SK-N-SH treated with all-trans-retinoic acid at 6 μM for 48 hours (cell line): ENCODE results near the gene RNASE2.

Experiments used
- ATAC-seq: fragments of 200-7000 bp; cut with Tn5 transposase; 3 replicates; pipeline ENCODE4 v1.9.1; 2020; ENCODE audit warnings: mild to moderate bottlenecking, moderate library complexity
- ARNTL ChIP-seq: fragments of 450-650 bp; formaldehyde crosslinking; IDR thresholded peaks from 2 replicates; pipeline ENCODE4 v1.5.0; 2020; ENCODE audit warnings: low read depth, mild to moderate bottlenecking, moderate library complexity, borderline replicate concordance
- BACH2 ChIP-seq: fragments of 250-450 bp; sonication (Bioruptor Pico); IDR thresholded peaks from 2 replicates; pipeline ENCODE4 v1.9.0; 2021; ENCODE audit warnings: mild to moderate bottlenecking, borderline replicate concordance
- CSDC2 ChIP-seq: fragments of 250-450 bp; sonication (Bioruptor Pico); IDR thresholded peaks from 2 replicates; pipeline ENCODE4 v1.5.0; 2020; ENCODE audit warnings: mild to moderate bottlenecking, moderate library complexity
- CSRNP3 ChIP-seq: fragments of 250-450 bp; sonication (Bioruptor Pico); IDR thresholded peaks from 2 replicates; pipeline ENCODE4 v1.5.1; 2021; ENCODE audit warnings: mild to moderate bottlenecking, moderate library complexity
- ESRRG ChIP-seq: fragments of 250-450 bp; sonication (Bioruptor Pico); IDR thresholded peaks from 2 replicates; pipeline ENCODE4 v1.6.1; 2021; ENCODE audit warnings: mild to moderate bottlenecking
- OSR1 ChIP-seq: fragments of 250-450 bp; sonication (Bioruptor Pico); IDR thresholded peaks from 2 replicates; pipeline ENCODE4 v1.8.0; 2022; ENCODE audit warnings: moderate library complexity, mild to moderate bottlenecking, inconsistent platforms
- PATZ1 ChIP-seq: fragments of 250-450 bp; sonication (Bioruptor Pico); IDR thresholded peaks from 2 replicates; pipeline ENCODE4 v1.8.0; 2020; ENCODE audit warnings: mild to moderate bottlenecking, moderate library complexity, borderline replicate concordance
- PPARA ChIP-seq: fragments of 250-450 bp; sonication (Bioruptor Pico); IDR thresholded peaks from 2 replicates; pipeline ENCODE4 v1.5.0; 2020; ENCODE audit warnings: mild to moderate bottlenecking, borderline replicate concordance
- RARB ChIP-seq: fragments of 250-450 bp; sonication (Bioruptor Pico); IDR thresholded peaks from 2 replicates; pipeline ENCODE4 v1.8.0; 2021; ENCODE audit warnings: mild to moderate bottlenecking, moderate library complexity
- TCF4 ChIP-seq: fragments of 250-450 bp; sonication (Bioruptor Pico); IDR thresholded peaks from 2 replicates; pipeline ENCODE4 v1.8.0; 2021; ENCODE audit warnings: mild to moderate bottlenecking, moderate library complexity, borderline replicate concordance
- TOX ChIP-seq: fragments of 250-450 bp; sonication (Bioruptor Pico); IDR thresholded peaks from 2 replicates; pipeline ENCODE4 v1.8.0; 2021; ENCODE audit warnings: mild to moderate bottlenecking, moderate library complexity, borderline replicate concordance
- ZC3H10 ChIP-seq: fragments of 250-450 bp; sonication (Bioruptor Pico); IDR thresholded peaks from 2 replicates; pipeline ENCODE4 v1.5.1; 2021; ENCODE audit warnings: mild to moderate bottlenecking, moderate library complexity
- ZFP3 ChIP-seq: fragments of 250-450 bp; sonication (Bioruptor Pico); IDR thresholded peaks from 2 replicates; pipeline ENCODE4 v1.5.0; 2020; ENCODE audit warnings: mild to moderate bottlenecking, moderate library complexity
- ZFP30 ChIP-seq: fragments of 450-650 bp; formaldehyde crosslinking; IDR thresholded peaks from 2 replicates; pipeline ENCODE4 v1.5.0; 2022; ENCODE audit warnings: mild to moderate bottlenecking, moderate library complexity
- ZNF70 ChIP-seq: fragments of 450-650 bp; formaldehyde crosslinking; IDR thresholded peaks from 2 replicates; pipeline ENCODE4 v1.5.0; 2020; ENCODE audit warnings: mild to moderate bottlenecking, moderate library complexity
- TF ChIP-seq, protein P1 (sequence below): fragments of 250-450 bp; sonication (Bioruptor Pico); IDR thresholded peaks from 2 replicates; pipeline ENCODE4 v1.5.0; 2020; ENCODE audit warnings: mild to moderate bottlenecking, moderate library complexity
- TF ChIP-seq, protein P2 (sequence below): fragments of 250-450 bp; sonication (Bioruptor Pico); IDR thresholded peaks from 2 replicates; pipeline ENCODE4 v1.5.1; 2020; ENCODE audit warnings: low read depth, mild to moderate bottlenecking, moderate library complexity
- TF ChIP-seq, protein P3 (sequence below): fragments of 250-450 bp; sonication (Bioruptor Pico); IDR thresholded peaks from 2 replicates; pipeline ENCODE4 v1.8.0; 2021; ENCODE audit warnings: low read depth, mild to moderate bottlenecking, moderate library complexity, borderline replicate concordance

The RNASE2 gene

DNA sequence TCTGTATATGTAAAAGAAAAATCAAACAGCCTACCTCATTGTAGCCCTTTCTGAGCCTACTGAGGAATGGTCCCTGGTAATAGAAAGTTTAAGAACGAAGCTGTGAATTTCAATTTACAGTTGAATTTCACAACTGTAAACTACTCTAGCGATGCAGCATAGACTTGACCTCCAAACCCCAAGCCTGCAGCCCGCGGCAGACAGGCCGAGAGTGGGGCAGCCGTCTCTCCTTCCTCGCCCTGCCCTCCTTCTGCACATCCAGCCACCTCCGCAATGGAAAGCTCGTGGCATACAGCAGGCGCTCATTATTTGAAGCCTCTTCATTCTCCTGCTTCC, 15.3 kb downstream of the RNASE2 start:
- TF ChIP-seq CSDC2 (CRISPR knock-in tag): no peak

GRCh38 chr14:20970983-20971704, 15.9 kb downstream of the RNASE2 start:
- ATAC-seq: peak; percentile 96
- TF ChIP-seq ZNF70 (CRISPR knock-in tag) (no peak), CSRNP3 (no peak), CSDC2 (CRISPR knock-in tag) (no peak), ZFP30 (CRISPR knock-in tag) (no peak)
- TF ChIP-seq, protein P1, sequence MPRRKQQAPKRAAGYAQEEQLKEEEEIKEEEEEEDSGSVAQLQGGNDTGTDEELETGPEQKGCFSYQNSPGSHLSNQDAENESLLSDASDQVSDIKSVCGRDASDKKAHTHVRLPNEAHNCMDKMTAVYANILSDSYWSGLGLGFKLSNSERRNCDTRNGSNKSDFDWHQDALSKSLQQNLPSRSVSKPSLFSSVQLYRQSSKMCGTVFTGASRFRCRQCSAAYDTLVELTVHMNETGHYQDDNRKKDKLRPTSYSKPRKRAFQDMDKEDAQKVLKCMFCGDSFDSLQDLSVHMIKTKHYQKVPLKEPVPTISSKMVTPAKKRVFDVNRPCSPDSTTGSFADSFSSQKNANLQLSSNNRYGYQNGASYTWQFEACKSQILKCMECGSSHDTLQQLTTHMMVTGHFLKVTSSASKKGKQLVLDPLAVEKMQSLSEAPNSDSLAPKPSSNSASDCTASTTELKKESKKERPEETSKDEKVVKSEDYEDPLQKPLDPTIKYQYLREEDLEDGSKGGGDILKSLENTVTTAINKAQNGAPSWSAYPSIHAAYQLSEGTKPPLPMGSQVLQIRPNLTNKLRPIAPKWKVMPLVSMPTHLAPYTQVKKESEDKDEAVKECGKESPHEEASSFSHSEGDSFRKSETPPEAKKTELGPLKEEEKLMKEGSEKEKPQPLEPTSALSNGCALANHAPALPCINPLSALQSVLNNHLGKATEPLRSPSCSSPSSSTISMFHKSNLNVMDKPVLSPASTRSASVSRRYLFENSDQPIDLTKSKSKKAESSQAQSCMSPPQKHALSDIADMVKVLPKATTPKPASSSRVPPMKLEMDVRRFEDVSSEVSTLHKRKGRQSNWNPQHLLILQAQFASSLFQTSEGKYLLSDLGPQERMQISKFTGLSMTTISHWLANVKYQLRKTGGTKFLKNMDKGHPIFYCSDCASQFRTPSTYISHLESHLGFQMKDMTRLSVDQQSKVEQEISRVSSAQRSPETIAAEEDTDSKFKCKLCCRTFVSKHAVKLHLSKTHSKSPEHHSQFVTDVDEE (CRISPR knock-in tag): no peak
- TF ChIP-seq, all 23 proteins: peak for 0

More for the DNA sequence above, 15.3 kb downstream of the RNASE2 start:
- peak; percentile 48 for ATAC-seq

GRCh38 chr14:20971705-20972021, 16.4 kb downstream of the RNASE2 start:
- no peak for TF ChIP-seq TOX
- no peak for TF ChIP-seq ESRRG (CRISPR knock-in tag)
- TF ChIP-seq, protein P1 (CRISPR knock-in tag): no peak
- TF ChIP-seq ZC3H10 (CRISPR knock-in tag): no peak
- TF ChIP-seq ZFP3 (CRISPR knock-in tag): no peak
- no peak for TF ChIP-seq PATZ1 (CRISPR knock-in tag)
- TF ChIP-seq ARNTL: no peak
- no peak for TF ChIP-seq PPARA (CRISPR knock-in tag)
- TF ChIP-seq BACH2: no peak
- TF ChIP-seq TCF4 (CRISPR knock-in tag): no peak
- TF ChIP-seq, protein P2, sequence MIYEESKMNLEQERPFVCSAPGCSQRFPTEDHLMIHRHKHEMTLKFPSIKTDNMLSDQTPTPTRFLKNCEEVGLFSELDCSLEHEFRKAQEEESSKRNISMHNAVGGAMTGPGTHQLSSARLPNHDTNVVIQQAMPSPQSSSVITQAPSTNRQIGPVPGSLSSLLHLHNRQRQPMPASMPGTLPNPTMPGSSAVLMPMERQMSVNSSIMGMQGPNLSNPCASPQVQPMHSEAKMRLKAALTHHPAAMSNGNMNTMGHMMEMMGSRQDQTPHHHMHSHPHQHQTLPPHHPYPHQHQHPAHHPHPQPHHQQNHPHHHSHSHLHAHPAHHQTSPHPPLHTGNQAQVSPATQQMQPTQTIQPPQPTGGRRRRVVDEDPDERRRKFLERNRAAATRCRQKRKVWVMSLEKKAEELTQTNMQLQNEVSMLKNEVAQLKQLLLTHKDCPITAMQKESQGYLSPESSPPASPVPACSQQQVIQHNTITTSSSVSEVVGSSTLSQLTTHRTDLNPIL (CRISPR knock-in tag): no peak

DNA sequence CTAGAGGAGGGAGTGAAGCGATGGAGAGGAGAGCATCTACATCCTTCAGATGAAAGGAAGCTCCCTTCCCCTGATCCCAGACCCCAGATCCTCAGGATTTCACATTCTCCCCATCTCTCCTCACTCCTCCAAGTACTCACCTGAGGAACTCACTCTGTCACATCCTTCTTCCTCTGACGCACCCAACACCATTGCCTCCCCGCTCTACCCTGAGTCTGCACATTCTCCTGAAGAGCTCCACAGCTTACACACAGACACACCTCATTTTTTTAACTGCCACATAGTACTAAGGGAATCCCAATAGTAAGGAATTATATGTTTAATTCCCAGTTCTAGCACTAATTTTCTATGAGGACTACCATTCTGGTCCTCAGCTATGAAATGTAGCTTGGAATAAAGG, 18.2 kb downstream of the RNASE2 start:
- ATAC-seq: no peak
- TF ChIP-seq ZFP30 (CRISPR knock-in tag): no peak
- TF ChIP-seq, protein P1 (CRISPR knock-in tag): no peak
- TF ChIP-seq PATZ1 (CRISPR knock-in tag): no peak
- no peak for TF ChIP-seq TCF4 (CRISPR knock-in tag)
- TF ChIP-seq BACH2: no peak
- no peak for TF ChIP-seq RARB (CRISPR knock-in tag)
- TF ChIP-seq, protein P3, sequence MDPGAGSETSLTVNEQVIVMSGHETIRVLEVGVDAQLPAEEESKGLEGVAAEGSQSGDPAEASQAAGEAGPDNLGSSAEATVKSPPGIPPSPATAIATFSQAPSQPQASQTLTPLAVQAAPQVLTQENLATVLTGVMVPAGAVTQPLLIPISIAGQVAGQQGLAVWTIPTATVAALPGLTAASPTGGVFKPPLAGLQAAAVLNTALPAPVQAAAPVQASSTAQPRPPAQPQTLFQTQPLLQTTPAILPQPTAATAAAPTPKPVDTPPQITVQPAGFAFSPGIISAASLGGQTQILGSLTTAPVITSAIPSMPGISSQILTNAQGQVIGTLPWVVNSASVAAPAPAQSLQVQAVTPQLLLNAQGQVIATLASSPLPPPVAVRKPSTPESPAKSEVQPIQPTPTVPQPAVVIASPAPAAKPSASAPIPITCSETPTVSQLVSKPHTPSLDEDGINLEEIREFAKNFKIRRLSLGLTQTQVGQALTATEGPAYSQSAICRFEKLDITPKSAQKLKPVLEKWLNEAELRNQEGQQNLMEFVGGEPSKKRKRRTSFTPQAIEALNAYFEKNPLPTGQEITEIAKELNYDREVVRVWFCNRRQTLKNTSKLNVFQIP: no peak
- TF ChIP-seq OSR1: no peak

More at GRCh38 chr14:20971705-20972021, 16.4 kb downstream of the RNASE2 start:
- ATAC-seq: peak; percentile 30; the same call in 2 of the 3 replicates
